Raji (cell line): ENCODE measurements around the gene SWAP70.

Experiments used
- POLR2A ChIP-seq: IDR thresholded peaks from 2 replicates; pipeline ENCODE4 v1.6.1; 2011; ENCODE audit warnings: low read depth, low read length, control low read depth; ENCODE audit not compliant: insufficient read depth

Gene SWAP70

DNA sequence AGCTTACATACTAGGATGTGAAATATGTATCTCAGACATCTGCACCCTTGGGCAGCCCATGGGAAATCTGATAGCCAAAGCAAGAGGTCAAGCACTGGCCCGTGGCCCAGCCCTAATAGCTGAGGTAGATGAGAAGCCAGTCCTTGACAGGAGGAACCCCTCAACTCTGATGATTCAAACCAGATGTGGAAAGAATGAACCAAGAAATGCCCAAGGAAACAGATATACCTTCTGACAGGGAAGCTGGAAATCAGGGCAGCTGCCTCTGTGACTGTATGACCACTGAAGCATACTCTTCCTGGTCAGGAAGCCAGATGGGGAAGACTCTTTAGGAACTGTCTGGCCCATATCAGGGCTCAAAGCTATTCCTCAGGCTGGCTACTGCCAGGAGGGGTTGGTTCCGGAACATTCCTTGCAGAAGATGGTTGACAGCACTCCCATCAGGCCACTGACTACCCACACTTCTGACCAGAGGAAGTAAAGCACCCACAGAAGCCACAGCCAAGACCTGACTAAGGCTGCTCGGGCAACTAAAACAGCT is 124.2 kb downstream of the SWAP70 start:
- TF ChIP-seq POLR2A: no peak

DNA sequence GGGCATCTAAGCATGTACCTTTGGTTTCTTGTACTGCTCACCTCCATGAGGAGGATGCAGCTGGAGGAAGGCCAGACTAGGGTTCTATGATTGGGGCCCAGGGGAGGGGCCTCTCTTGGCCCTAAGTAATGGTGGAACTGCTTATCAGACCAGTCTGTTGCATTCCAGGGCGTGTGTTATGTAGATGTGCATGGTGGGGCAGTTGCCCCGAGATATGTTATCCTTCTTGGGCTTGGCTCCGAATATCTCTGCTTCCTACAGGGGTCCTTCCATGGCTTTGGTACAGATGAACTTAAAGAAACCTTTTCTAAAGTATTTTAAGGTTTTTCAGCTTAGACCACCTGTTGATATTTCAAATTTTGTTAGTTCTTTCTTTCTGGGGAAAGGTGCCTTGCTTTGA is 126.0 kb downstream of the SWAP70 start:
- TF ChIP-seq POLR2A: no peak

DNA sequence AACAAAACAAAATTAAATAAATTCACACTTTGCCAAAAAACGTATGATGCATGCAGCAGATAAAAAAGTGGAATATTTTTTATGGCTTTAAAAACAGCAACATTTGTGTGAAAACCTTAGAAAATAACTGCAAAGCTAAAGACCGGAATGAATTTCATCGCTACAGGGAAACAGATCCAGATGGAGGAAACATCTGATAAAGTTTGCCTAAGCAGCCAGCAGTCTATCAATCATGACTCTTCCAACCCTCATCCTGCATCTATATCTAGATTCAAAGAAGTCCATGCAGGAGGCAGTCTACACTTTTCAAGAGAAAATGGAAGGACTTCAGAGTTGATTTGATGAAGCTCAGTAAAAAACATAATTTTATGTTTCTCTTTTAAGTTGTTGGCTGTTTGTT is 126.8 kb downstream of the SWAP70 start:
- TF ChIP-seq POLR2A: no peak

DNA sequence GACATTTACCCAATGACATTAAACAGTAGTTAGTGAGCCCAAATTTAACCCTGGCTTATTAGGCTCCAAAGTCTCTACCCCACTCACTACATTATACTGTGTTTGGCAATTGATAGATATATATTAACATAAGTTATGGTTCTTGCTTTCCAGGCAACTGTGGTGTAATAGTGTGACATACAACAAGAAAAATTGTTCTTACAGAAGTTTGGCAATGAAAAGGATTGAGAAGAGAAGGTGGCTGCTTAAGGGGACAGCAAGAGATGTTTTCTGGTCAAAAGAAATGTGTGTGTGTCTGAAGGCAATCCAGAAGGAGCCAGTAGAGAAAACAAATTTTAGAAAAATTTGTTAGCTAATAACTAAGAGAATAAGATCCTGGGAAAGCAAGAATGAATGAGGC is 132.4 kb downstream of the SWAP70 start:
- TF ChIP-seq POLR2A: no peak

DNA sequence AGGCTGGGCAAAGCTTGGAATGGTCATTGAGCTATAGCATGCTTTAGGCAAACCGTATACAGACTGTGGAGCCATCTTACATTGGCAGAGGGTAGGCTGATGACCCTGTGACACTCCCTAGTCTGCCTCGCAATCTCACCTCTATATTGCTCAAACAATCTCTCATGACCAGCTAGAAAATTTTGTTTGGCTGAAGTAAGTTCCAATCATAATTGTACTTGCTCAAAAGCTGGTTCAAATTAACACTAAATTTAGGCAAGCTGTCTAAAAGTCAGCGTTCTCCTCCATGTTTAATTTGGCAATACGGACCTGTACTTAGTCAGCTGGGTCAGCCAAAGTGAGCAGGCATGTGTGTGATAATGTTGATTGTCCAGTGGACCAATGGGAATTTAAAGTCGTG is 133.0 kb downstream of the SWAP70 start:
- no peak for TF ChIP-seq POLR2A

DNA sequence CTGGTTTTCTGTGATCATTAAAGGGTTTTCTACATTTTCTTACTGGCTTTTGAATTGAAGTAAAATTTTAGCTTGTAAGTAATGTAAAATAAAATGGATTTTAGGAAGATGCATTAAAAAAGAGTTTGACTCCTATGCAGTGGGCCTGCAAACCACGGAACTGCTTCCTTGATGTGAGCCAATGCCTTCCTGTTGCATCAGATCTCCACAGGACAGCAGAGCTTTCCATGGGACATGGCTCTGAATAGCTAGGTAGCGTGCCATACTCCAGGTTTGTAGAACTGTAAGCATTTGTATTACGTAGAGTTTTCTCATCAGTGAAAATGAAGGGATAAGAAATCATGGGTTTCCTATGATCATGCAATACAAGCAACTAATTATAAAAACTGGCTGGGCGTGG is 133.4 kb downstream of the SWAP70 start:
- no peak for TF ChIP-seq POLR2A

DNA sequence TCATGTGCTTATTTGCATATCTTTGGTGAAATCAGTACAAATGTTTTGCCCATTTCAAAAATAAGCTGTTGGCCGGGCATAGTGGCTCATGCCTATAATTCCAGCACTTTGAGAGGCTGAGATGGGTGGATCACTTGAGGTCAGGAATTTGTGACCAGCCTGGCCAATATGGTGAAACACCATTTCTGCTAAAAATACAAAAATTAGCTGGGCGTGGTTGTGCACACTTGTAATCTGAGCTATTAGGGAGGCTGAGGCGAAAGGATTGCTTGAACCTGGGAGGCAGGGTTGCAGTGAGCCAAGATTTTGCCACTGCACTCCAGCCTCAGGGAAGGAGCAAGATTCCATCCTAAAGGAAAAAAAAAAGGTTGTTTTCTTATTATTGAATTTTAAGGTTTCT is 136.0 kb downstream of the SWAP70 start:
- no peak for TF ChIP-seq POLR2A

DNA sequence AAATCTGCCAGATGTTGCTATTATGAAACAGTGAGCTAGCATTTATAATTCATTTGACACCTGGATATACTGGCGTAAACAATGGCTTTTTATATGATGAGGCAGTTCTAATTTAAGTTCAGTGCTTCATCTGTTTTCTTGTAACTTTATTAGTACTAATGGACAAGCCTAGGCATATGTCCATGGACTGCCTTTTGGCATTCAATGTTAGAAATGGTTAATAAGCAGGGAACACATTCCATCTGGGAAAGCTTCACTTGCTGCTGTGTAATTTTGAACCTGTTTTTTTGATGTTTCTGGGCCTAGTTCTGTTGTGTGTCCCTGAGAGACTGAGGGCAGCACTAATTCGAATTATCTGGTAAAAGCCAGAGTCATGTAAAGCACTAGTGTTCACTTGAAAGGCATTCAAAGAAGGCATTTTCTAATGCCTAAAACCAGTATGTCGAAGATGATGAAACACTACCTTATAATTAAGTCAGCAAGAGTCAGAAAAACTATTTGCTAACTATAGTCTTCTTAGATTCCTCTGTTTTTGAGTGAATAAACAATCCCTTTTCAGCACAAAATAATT is 138.5 kb downstream of the SWAP70 start:
- no peak for TF ChIP-seq POLR2A
